SJSA1 (cell line): Measurements from ENCODE around the gene SRPX2. TPM values are rescaled to one million over a fixed set of nuclear protein-coding genes. Genes with fewer than 3 reads are reported as not detected.
"Not testable (repeated sequence)": the region's sequence is repeated elsewhere in the genome, so short reads cannot be mapped to it uniquely, and the experiment has no call there.

Source experiments
- DNase-seq, 2 experiments: peaks; one replicate each; pipeline ENCODE4 v3.0.0-alpha.2; 2015 to 2020; ENCODE audit warnings: low spot score in 2 of 2, low read depth in 1 of 2
- H3K27ac ChIP-seq: fragments of 250-450 bp; sonication (Bioruptor Pico); 2 replicates; pipeline ENCODE4 v1.5.1; 2020; ENCODE audit warnings: mild to moderate bottlenecking, moderate library complexity
- H3K27me3 ChIP-seq: fragments of 250-450 bp; sonication (Bioruptor Pico); replicated peaks from 2 replicates; pipeline ENCODE4 v1.5.1; 2020; ENCODE audit warnings: mild to moderate bottlenecking, moderate library complexity
- H3K36me3 ChIP-seq: fragments of 250-450 bp; sonication (Bioruptor Pico); 2 replicates; pipeline ENCODE4 v1.5.1; 2020; ENCODE audit warnings: mild to moderate bottlenecking
- H3K4me1 ChIP-seq: fragments of 250-450 bp; sonication (Bioruptor Pico); replicated peaks from 2 replicates; pipeline ENCODE4 v1.6.1; 2021; ENCODE audit warnings: mild to moderate bottlenecking
- H3K4me3 ChIP-seq: fragments of 250-450 bp; sonication (Bioruptor Pico); 2 replicates; pipeline ENCODE4 v1.5.1; 2020; ENCODE audit warnings: mild to moderate bottlenecking
- H3K9me3 ChIP-seq: fragments of 250-450 bp; sonication (Bioruptor Pico); replicated peaks from 2 replicates; pipeline ENCODE4 v1.5.1; 2020; ENCODE audit warnings: mild to moderate bottlenecking
- total RNA-seq: library from RNA; depleted of rRNA; stranded (reverse); fragments of >200 nt; shearing (Covaris generic); gene quantifications from 2 replicates; pipeline ENCODE4 v1.2.3, GENCODE V29; 2014; rRNA removed

The SRPX2 gene
- total RNA-seq, 1 experiment from 2014 or later, result 38.0 TPM

DNA sequence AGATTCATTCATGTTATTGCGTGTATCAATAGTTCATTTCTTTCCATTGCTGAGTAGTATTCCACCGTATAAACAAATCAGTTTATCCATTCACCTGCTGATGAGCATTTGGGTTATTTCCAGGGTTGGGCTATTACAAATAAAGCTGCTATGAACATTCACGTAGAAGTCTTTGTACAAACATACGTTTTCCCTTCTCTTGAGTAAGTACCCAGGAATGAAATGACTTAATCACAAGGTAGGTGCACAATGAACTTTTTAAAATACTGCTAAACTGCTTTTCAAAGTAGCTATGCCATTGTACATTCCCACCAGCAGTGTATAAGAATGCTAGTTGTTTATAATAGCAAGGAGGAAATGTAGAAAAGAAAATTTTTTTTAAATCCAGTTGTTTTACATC, 52.0 kb downstream of the SRPX2 start:
- Histone ChIP-seq H3K27me3 (no peaks in the 10 kb centered on the region), H3K9me3 (no peaks in the 10 kb centered on the region), H3K36me3 (no peaks in the 10 kb centered on the region), H3K4me3 (no peak overlapping the region), H3K4me1 (no peaks in the 10 kb centered on the region), H3K27ac (no peak overlapping the region)
- DNase-seq, result no peak

DNA sequence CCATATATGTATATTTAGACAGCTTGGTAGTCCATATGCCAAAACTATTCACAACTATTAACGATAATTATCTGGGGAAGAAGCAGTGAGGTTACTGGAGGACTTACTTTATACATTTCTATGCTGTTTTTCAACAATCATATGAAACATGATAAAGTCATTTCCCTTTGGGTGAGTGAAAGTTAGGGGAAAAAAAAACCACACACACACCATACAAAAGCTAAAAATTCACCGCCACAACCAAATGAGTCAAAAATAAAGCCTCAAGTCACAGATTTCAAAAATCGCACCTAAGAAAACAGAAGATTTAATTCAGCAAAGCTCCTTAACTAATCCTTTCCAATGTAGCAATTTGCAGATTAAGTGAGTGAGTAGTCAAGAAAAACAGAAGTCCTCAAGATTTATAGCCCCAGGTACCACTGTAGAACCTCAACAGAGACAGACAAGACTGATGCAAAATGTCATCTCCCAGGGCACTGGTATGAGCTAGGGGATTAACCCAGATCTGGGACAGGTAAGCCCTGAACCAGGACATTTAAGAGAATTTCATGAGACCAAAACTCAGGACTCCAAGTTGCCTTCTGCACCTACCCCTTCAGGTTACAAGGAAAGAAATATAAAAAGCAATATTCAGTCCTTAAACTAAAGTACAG, 52.8 kb downstream of the SRPX2 start:
- no peak overlapping the region for H3K27ac ChIP-seq

DNA sequence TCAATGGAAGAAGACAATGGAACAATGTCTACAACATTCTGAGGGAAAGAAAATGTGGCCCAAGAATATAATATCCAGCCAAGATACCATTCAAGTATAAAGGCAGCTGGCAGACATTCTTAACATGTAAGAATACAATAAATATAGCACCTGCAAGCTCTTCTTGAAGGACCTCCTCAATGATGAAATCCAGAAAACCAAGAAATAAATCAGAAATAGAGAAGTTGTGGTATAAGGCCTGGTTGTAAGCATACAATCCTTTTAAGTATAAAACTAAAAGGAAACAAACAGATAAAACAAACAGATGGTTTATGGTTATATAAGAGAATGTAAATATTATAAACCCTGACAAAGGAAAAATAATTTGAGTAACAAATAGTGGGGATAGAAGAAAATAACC, 54.6 kb downstream of the SRPX2 start:
- Histone ChIP-seq H3K36me3 (no peaks in the 10 kb centered on the region), H3K4me3 (no peak overlapping the region), H3K27me3 (no peaks in the 10 kb centered on the region), H3K9me3 (no peaks in the 10 kb centered on the region), H3K4me1 (no peaks in the 10 kb centered on the region), H3K27ac (no peak overlapping the region)
- DNase-seq, result no peak

More for the DNA sequence above, 52.8 kb downstream of the SRPX2 start:
- Histone ChIP-seq H3K27me3 (no peaks in the 10 kb centered on the region), H3K4me1 (no peaks in the 10 kb centered on the region), H3K9me3 (no peaks in the 10 kb centered on the region), H3K4me3 (no peak overlapping the region), H3K36me3 (no peaks in the 10 kb centered on the region)
- no peak for DNase-seq

DNA sequence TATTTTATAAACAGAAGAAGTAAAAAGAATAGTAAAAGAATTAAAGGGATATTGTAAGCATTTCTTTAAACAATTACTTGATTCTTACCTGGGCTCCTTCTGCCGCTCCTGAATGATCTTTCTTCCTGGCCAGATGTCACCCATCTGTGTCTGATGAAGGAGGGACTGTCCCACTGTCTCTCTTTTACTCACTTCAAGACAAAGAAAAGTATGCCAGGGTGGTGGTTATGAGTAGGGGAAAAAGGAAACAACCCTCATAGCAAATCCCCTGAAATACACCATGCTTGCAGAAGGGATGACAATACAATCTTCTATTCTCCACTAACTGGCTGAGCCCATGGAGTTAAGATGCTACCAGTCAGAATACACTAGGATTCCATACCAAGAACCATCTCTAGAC, 56.8 kb downstream of the SRPX2 start:
- no peak overlapping the region for H3K4me3 ChIP-seq
- no peak for DNase-seq
- no peak overlapping the region for H3K27ac ChIP-seq
- H3K4me1 ChIP-seq, result no peaks in the 10 kb centered on the region
- H3K27me3 ChIP-seq, result no peaks in the 10 kb centered on the region
- H3K9me3 ChIP-seq, result no peaks in the 10 kb centered on the region
- no peaks in the 10 kb centered on the region for H3K36me3 ChIP-seq

DNA sequence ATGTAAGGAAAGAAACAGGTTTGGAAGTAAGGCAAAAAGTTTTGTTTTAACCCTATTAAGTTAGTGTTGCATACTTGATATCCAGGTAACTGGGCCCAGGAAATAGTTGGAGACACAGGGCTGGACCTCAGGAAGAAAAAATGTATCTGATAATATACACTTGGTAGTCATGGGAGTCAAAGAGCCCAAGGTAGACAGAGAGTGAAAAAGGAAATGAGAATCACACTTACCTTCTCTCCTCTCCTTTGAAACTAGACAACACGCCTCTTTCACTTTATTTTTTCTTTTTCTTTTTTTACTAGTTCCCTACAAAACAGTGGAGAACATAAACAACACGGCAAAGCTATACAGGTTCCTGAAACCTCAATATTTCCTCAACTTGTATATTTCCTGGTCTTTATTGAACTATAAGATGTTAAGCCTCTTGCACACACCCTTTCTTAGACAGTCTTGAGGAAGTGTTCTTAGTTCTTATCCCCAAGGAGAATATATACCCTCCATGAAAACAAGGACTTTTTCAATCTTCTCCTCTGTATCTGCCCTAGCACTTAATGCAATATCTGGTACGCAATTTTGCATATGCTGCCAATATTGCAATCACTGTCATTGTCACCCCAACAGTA, 60.7 kb downstream of the SRPX2 start:
- no peaks in the 10 kb centered on the region for H3K36me3 ChIP-seq
- H3K27ac ChIP-seq, result no peak overlapping the region
- no peaks in the 10 kb centered on the region for H3K4me1 ChIP-seq
- no peaks in the 10 kb centered on the region for H3K9me3 ChIP-seq
- no peak overlapping the region for H3K4me3 ChIP-seq
- H3K27me3 ChIP-seq, result no peaks in the 10 kb centered on the region
- DNase-seq, result no peak

DNA sequence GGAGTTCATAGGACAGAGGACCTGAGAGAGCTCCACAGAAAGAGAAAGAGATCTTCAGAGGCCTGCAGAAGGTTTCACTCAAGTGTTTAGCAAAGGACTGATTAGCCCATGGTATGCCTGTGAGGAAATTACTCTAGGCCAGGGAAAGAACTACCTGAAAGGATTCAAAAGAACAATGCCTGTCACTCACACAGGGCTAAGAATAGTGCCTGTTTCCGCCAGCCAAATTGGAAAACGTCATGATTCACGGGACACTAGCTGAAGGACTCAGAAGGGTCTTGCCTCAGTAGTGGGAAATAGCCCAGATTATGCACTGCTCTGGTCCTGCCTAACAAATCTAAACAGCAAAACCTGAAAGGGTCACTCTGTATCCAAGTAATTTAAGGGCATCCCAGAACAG, 66.8 kb downstream of the SRPX2 start:
- H3K27ac ChIP-seq, result no peak overlapping the region
- H3K4me3 ChIP-seq, result no peak overlapping the region
- H3K4me1 ChIP-seq, result no peaks in the 10 kb centered on the region
- H3K27me3 ChIP-seq, result no peaks in the 10 kb centered on the region
- DNase-seq, result no peak
- no peaks in the 10 kb centered on the region for H3K36me3 ChIP-seq
- no peaks in the 10 kb centered on the region for H3K9me3 ChIP-seq

DNA sequence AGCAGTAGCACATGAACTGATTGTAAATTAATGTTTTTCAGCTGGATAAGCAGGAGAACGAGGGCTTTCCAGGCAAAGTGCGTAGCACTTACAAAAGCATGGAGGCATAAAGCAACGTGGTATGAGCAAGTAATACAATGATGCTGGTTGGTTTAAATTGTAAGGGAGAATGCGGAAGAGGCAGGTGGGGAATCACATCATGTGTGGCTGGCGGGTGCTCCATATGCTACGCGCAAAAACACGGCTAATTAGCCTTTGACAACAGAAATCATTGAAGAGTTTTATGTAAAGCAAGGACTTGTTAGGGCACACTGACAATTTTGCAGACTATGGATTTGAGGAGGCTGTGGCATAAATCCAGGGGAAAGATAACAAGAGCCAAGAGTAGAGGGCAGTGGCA, 73.4 kb downstream of the SRPX2 start:
- Histone ChIP-seq H3K4me1 (no peaks in the 10 kb centered on the region), H3K36me3 (no peaks in the 10 kb centered on the region), H3K27ac (no peak overlapping the region), H3K4me3 (no peak overlapping the region), H3K27me3 (no peaks in the 10 kb centered on the region), H3K9me3 (no peaks in the 10 kb centered on the region)
- DNase-seq, result no peak

DNA sequence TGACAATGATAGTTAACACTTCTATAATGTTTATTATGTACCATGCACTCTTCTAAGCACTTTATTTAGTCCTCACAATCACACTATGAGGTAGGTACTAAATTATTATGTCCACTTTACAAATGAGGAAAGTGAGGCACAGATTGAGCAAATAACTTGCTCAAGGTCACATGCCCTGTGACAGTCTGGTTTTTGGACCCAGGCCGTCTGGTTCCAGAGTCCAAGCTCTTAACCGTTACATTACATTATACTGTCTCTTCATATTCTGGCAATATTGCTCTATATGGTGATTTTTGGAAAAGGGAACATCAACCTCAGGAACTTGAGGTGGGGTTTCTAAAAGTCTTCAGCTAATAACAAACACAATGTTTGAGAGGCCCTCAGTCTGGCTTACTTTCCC, 75.1 kb downstream of the SRPX2 start:
- no peak overlapping the region for H3K4me3 ChIP-seq

DNA sequence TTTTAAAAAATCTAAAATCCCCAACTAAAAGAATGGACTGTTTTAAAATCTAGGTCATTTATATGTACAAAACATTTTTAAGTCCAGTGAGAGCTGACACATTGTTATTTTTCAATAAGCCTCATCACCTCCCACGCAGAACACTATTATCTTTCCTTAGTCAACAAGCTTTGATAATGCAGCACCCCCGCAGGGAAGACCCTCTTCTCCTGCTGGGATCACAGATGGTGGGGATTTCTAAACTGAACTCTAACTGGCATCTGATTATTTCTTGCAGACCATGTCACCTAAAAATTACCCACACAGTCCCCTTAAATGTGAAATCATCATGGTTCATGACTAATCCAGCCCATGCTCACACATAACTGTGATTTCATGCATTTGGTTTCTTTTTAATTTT, 76.3 kb downstream of the SRPX2 start:
- H3K27ac ChIP-seq, result no peak overlapping the region
- no peaks in the 10 kb centered on the region for H3K36me3 ChIP-seq
- H3K27me3 ChIP-seq, result no peaks in the 10 kb centered on the region
- no peak overlapping the region for H3K4me3 ChIP-seq
- no peaks in the 10 kb centered on the region for H3K4me1 ChIP-seq
- no peak for DNase-seq
- no peaks in the 10 kb centered on the region for H3K9me3 ChIP-seq

More for the DNA sequence above, 75.1 kb downstream of the SRPX2 start:
- no peaks in the 10 kb centered on the region for H3K4me1 ChIP-seq
- no peak overlapping the region for H3K27ac ChIP-seq
- no peaks in the 10 kb centered on the region for H3K27me3 ChIP-seq
- no peak for DNase-seq
- H3K9me3 ChIP-seq, result no peaks in the 10 kb centered on the region
- H3K36me3 ChIP-seq, result no peaks in the 10 kb centered on the region

DNA sequence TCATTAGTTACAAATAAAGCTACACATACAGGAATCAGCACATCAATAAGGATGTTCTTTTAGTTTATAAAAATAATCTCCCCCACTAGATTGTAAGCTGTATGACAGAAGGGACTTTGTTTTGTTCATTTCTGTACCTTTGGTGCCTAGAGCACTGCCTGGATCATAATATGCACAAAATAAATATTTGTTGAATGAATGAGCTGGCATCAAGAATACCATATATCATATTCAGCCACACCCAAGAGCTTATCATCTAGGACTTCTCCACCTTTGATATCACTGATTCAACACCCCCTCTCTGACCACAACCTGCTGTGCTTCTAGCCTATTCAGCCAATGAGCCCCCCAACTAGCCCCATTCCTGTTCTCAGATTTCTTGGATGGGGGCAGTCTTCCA, 77.3 kb downstream of the SRPX2 start:
- Histone ChIP-seq H3K4me3 (no peak overlapping the region), H3K9me3 (no peaks in the 10 kb centered on the region), H3K36me3 (no peaks in the 10 kb centered on the region), H3K4me1 (no peaks in the 10 kb centered on the region), H3K27me3 (no peaks in the 10 kb centered on the region), H3K27ac (no peak overlapping the region)
- DNase-seq, result no peak

DNA sequence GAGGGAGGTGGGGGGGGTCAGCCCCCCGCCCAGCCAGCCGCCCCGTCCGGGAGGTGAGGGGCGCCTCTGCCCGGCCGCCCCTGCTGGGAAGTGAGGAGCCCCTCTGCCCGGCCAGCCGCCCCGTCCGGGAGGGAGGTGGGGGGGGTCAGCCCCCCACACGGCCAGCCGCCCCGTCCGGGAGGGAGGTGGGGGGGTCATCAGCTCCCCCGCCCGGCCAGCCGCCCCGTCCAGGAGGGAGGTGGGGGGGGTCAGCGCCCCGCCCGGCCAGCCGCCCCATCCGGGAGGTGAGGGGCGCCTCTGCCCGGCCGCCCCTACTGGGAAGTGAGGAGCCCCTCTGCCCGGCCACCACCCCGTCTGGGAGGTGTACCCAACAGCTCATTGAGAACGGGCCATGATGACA, 80.0 kb downstream of the SRPX2 start:
- not testable (repeated sequence) for DNase-seq, H3K4me3 ChIP-seq, H3K4me1 ChIP-seq, H3K27me3 ChIP-seq, H3K36me3 ChIP-seq, H3K9me3 ChIP-seq, H3K27ac ChIP-seq

Other genes with a start within 250 kb of the SRPX2 start
- not detected in 2 replicates for gene PCDH19, start 233.9 kb upstream of the SRPX2 start, total RNA-seq
- gene TNMD, start 59.3 kb upstream of the SRPX2 start, total RNA-seq, result not detected in 2 replicates
- 26.9 and 31.3 TPM in 2 replicates for gene TSPAN6, start 7.4 kb upstream of the SRPX2 start, total RNA-seq
- 8.0 and 9.7 TPM in 2 replicates for gene SYTL4, start 87.9 kb downstream of the SRPX2 start, total RNA-seq
- gene CSTF2, start 176.2 kb downstream of the SRPX2 start, total RNA-seq, result 20.2 and 28.3 TPM in 2 replicates
- gene NOX1, start 230.2 kb downstream of the SRPX2 start, total RNA-seq, result not detected in 2 replicates